Measurements from ENCODE around the gene CST7.
"Not testable (repeated sequence)": the region's sequence is repeated elsewhere in the genome, so short reads cannot be mapped to it uniquely, and the experiment has no call there.

Gene CST7, protein sequence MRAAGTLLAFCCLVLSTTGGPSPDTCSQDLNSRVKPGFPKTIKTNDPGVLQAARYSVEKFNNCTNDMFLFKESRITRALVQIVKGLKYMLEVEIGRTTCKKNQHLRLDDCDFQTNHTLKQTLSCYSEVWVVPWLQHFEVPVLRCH

DNA sequence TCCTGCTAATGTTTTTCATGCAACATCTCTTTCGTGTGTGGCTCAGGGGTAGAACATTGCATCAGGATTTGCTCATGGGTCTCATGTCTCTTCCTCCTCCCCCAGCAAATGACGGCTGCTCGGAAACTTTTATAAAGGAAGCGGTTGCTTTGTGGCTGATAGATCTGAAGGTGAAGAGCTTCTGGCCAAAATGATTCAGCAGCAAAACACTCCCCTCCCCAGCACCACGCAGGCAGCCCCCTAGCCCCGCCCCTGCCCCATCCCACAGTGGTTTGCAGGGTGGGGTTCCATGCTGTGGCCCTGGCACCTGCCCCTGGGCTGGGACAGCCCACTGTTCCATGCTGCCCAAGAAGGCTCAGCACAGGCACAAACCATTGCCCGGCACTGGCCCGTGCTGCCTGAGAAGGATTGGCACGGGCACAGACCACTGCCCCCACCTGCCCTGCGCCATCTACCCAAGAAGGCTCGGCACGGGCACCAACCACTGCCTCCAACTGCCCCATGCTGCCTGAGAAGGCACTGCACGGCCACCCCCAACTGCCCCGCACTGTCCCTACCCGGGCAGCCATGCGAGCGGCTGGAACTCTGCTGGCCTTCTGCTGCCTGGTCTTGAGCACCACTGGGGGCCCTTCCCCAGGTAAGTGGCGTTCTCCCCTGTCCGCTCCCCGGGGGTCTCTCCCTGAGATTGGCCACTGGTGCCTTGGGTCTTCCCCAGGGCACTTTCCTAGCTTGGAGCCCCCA, at the start of gene CST7:
CST7 (plus strand) TSS at position 331 of the 741 bp plus-strand sequence; CDS start at position 568, 237 bp downstream.
- peak; percentile 40 for DNase-seq

DNA sequence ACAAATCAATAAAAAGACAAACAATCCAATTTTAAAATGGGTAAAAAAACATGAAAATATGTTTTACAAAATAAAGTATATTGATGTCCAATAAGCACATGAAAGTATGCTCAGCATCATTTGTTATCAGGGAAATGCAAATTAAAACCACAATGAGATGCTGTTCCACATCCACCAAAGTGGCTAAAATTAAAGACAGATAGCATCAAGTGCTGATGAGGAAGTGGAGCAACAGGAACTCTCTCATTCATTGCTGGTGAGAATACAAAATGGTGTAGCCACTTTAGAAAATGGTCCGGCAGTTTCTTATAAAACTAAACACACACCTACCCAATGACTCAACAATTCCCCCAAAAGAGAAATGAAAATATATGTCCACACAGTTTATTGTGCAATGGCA, 42.3 kb upstream of the CST7 start:
- DNase-seq = no peak

DNA sequence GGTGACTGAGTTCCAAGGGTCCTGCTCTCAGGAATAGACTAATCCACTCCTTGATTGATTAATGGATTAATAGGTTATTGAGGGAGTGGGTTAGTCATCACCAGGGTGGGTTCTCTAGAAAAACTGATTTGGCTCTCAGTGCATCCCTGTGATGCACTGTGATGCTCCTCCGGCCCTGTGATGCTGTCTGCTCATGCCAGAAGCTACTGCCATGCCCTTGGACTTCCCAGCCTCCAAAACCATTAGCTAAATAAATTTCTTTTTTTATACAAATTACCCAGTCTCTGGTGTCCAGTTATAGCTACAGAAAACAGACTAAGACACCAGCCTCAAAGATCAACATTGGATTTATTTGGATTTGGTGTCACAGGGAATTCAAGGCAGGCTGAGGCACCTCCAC, 40.4 kb upstream of the CST7 start:
- no peak for DNase-seq

DNA sequence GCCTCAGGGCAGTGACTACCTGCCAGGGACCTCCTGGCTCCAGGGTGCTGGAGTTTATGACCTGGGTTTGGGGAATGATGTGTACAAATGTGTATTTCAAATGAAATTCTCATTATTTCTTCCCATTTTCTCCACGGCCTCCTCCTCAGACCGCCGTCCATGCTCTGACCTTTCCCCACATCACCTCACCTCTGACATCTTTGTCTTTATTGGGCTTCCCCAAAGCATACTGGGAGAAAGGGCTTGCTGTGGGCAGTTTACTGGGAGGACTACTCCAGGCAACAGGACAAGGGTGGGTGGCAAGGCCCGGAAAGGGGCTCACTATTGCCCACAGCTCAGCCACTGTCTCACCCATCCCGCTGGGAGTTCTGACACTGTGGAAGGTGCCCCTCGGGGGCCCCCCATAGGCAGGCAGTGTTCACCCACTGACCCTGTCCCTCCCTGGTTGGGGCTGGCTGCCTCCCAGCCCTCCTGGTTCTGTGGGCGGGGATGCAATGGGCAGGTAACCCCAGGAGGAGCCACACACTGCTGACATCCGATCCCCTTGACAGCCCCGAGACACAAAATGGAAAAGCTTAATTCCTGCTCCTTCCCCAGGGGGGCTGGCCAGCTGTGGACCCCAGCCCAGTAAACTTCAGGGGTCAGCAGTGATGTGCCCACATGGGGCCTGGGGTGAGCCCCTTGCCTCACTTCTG, 39.8 kb upstream of the CST7 start:
- DNase-seq = no peak

DNA sequence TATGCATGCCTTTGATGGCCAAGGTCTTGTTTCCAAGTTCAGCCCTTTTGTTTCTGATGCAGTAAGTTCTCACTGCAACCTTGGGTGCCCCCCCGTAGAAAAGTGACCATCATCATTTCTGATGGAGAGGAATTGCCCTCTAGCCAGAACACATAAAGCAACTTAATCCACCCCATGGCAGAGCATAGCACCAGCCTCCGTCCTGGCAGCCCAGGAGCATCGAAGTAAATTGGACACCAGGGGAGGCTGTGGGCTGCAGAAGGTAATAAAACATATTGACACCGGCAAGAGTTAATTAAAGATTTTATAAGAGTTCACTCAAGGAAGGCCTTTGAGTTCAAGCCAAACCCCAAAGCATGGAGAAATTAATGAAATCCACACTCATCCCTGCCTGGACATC, 39.2 kb upstream of the CST7 start:
- DNase-seq = no peak

DNA sequence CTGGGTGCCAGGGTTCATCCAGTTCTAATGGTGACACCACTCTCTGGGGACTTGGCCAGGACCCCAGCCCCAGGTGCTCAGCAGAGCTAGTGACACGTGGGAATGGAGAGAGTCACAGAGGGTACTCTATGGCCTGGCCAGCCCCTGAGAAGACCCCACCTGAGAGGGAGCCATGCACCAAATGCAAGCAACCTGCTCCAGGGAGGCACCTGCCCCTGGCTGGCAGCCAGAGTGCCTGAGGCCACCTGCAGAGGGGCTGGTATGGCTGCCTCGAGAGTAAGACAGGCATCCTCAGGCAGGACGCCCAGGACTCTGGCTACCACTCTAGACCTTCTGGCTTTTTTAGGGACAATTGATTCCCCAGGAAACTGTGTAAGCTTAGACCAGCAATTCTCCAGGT, 38.6 kb upstream of the CST7 start:
- DNase-seq = no peak

DNA sequence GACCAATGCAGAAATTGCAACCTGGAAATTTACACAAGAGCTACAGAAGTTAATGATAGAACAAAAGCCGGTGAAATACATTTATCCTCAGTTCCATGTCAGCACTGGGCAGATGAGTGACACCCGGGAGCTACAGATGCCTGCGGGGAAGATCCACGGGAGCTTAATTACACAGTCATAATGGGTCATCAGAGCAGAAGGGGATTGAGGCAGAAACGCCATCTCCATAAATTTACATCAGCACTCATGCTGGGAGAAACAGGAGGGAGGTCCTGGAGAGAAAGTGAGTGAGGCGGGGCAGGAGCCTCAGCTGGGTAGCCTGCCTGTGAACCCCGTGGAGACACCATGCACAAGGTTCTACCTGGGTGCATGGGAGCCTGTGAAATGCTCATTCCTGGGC, 37.6 kb upstream of the CST7 start:
- DNase-seq = no peak

DNA sequence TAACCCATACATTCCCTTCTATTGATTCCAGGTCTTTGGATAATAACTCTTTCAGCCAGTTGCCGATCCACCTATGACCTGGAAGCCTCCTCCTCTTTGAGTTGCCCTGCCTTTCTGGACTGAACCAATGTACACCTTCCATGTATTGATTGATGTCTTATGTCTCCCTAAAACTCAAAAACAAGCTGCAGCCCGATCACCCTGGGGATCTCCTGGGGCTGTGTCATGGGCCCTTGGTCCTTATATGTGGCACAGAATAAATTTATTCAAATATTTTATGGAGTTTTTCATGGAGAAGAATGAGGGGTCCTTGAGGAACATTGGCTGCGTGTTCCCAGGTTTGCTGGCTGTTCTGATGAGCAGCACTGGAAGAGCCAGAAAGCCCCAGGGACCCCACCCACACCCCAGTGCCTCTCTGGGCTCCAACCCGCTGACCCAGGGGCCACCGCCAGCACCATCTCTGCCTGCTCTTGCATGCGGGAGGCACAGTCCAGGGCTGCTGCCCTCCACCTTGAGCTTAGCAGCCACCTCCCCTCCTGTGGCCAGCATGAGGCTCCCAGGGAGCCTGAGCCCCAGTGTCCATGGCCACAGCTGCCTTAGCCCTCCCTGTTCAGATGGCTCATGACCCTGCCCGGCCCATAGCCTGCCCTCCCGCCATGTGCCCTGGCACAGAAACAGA, 36.5 kb upstream of the CST7 start:
- no peak for DNase-seq

DNA sequence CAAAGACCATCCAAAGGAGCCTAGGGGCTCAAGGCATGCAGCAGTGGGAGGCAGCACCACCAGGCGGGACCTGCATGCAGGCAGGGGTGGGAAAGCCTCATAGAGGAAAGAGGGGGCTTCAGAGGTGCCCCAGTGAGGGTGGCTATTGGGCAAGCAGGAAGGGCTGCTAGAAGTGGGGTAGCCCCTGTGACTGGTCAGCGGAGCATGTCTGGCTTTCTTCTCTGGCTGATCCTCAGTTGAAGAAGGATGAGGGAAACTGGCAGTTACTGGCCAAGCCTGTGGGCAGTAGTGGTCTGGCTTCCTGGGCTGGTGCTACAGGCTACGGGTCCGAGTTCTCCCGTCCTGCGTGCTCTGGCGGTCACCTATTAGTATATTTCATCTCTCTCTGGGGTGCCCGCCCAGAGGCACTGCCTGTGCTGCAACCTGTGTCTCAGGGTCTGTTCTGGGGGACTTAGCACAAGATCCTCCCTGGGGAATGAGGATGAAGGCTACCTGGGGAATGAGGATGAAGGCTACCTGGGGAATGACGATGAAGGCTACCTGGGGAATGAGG, 35.9 kb upstream of the CST7 start:
- no peak for DNase-seq

DNA sequence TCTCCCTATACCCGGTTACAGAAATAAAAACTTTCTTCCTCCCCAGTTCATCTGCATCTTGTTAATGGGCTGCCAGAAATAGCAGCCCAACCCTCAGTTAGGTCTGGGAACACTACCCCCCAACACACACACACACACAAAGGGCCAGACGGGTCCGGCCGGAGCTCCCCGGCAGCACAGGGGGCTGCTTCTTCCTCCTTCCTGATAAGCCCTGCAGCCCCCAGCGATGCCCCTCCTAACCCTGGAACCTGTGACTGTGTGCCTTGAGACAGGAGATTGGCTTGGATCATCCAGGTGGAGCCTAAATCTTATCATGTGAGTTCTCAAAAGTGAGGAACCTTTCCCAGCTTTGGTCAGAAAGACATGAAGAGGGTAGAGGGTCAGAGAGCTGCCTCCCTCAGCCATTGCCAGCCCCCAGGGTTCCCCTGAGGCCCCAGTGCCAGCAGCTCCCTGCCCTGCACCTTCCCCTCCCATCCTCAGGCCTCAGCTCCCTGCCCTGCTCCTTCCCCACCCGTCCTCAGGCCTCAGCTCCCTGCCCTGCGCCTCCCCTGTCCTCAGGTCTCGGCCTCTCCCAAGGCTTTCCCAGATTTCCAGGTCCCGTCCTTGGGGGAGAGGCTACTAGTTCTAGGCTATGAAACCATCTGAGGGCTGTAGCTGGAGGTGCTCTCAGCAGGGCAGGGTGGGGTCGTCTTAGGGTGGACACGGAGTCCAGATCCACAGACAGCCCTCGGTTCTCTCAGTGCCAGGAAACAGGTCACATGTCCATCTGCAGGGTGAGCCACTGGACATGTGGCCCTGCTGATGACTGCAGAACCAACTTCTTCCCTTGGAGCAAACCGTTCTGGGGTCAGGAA, 34.5 kb upstream of the CST7 start:
- no peak for DNase-seq

DNA sequence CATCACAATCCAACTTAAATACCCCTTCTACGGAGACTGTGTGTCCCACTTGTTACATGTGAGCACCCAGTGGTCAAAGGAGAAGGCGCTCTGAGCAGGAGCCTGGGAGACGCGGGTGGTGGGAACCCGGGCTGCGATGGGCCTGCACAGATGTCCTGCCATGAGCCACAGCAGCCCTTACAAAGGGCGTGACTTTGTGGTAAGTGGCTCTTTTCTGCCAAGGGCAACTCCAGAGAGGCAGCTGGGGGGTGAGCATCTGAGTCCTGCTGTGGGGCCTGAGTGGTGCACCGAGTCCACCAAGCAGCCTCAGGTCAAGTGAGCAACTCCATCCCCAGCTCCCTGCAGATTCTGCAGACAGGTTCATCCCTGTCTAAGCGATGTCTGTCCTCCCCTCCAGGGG, 33.6 kb upstream of the CST7 start:
- no peak for DNase-seq

DNA sequence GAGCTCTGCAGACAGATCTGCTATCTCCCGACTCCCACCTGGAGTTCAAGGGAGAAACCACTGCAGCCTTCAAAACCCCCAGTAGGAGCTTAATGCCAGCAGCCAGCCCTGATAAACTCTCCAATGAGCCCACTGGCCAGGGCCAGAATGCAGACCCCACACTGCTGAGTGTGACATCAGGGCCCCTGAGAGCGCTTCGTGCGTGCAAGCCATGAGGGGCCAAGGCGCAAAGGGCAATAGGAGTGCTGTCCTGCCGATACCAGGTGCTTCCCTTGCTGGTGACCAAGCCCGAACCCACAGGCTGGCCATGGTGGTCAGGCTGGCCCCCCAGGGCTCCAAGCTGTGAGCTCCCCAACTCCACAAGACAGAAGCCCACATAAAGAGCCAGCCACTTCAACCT, 33.2 kb upstream of the CST7 start:
- no peak for DNase-seq

DNA sequence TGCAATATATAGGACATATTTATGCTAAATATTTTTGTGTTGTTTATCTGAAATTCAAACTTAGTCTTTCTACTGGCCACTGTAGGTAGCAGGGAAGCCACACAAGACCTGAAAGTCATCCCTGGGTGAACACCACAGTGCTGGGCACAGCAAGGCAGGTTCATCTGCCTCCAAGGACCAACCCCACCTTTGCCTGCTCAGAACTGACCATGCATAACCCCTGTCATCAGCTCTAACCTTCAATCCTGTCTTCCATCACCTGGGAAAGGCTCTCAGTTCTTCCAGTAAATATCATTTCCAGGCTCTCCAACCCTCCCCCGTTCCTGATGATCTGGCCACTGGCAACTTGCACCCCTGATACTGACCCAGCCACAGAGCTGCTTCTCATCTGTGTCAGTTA, 32.7 kb upstream of the CST7 start:
- no peak for DNase-seq

DNA sequence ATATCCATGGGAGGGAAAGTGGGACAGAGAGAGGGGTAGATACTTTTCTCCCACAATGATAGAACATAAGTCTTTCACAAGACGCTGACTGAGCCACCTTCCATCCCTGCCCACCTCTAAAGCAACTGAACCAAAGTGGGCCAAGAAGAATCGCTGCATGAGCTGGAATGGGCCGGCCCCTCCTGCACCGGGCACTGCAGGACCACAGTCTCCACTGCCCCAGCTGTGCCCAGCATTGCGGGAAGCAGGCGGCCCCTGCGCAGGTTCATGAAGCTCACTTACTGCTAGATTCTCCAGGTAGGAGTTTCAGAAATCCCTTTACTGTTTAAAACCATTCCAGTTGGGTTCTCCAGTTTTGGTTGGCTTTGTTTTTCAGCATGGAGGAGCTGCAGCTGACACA, 32.0 kb upstream of the CST7 start:
- no peak for DNase-seq

DNA sequence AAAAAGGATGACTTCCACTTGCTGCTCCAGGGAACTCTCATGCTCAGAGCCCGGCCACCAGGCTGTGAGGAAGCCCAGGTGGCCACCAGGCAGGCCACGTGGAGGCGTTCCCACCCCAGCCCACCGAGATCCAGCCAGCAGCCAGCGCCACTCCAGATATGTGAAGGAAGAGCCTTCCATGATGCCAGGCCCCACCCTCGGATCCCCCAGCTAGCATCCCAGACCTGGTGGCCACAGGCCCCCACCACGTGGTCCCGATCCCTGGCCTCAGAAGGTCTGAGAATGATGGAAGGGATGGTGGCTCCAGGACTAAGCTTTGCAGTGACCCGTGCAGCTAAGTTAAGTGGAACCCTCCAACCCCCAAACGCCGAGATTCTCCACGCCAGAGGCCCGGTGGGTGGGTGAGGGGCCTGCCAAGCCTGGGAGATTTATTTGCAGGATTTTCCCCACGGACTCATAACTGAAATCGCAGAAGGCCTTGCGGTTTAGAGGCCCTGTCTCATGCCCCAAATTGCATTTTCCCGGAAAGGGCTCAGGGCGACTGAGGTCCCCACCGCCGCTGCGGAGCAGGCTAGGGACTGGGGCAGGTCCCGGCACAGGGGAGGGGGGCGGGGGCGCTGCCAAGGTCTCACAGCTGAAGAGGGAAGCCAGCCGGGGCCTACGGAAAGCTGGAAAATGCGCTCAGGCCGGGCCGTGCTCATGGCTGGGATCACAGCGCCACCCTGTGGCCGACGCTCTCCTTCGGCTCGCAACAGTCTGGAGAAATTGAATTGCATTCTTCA, 31.1 kb upstream of the CST7 start:
- DNase-seq = peak; percentile 78

DNA sequence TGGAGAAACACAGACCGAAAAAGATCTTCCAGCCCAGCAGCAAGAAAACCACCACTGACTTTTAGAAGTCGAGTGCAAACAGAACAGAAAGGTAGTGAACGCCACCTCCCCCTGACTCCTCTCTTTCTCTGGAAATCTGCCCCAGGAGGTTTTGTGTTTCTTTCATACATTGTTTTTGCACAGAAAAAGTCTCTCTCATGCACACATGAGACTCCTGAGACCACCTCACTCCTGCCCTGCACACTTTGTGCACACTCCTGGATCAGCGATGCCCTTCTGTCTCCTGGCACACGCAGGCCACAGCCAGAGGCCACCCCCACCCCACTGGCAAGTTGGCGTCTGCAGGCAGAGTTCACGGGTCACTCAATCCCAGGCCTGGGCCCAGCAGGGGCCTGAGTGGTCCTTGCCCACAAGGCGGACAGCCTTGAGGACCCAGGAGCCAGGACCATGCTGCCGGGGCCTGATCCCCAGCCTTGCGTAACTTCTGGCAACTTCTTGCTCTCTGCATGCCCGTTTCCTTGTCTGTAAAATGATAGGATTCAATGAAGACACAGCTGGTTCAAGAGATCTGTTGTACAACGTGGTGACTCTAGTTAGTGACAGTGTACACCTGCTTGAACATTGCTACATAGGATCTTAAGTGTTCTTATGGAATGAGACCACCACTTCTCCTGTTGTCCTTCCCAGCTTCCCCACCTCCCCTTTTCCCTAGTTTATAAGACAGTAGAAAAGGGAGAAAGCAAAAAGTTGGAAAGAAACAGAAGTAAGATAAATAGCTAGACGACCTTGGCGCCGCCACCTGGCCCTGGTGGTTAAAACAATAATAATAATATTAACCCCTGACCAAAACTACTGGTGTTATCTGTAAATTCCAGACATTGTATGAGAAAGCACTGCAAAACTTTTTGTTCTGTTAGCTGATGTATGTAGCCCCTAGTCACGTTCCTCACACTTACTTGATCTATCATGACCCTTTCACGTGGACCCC, 30.2 kb upstream of the CST7 start:
- DNase-seq = no peak

DNA sequence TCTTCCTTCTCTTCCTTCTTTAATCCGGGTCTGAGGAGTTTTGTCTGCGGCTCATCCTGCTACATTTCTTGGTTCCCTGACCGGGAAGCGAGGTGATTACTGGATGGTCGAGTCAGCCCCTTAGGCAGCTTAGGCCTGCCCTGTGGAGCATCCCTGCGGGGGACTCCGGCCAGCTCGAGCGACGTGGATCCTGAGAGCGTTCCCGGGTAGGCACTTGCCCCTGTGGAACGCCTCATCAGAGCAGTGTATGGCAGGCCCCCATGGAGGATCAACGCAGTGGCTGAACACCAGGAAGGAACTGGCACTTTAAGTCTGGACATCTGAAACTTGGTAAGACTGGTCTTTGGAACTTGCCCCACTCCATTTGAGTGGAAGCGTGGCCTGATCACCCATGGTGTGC, 29.4 kb upstream of the CST7 start:
- not testable (repeated sequence) for DNase-seq

DNA sequence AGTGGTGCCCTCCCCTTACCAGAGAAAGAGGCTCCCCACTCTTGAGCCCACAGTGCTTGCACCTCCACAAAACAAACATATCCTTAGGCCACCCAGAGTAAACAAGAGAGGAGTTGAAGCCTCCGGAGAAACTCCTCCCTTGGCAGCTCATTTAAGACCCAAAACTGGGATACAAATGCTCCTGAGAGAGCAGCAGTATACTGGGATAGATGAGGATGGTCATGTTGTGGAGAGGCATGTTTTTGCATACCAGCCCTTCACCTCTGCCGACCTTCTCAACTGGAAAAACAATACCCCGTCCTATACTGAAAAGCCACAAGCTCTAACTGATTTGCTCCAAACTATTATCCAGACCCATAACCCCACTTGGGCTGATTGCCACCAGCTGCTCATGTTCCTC, 28.4 kb upstream of the CST7 start:
- peak; percentile 3 for DNase-seq

DNA sequence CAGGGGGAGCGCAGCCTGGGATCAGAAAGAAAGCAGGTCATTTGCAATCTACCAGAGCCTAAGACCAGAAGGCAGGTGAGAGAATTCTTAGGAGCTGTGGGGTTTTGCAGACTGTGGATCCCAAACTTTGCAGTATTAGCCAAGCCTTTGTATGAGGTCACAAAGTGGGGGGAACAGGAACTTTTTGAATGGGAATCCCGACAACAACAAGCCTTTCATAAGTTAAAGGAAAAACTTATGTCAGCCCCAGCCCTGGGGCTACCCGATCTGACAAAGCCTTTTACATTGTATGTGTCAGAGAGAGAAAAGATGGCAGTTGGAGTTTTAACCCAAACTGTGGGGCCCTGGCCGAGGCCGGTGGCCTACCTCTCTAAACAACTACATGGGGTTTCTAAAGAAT, 19.8 kb upstream of the CST7 start:
- DNase-seq = not testable (repeated sequence)
